Activated B cell treated with CpG ODN at 0.5 μM for 24 hours (primary cell): ENCODE data around the gene DDX42. TPM values are rescaled to one million over a fixed set of nuclear protein-coding genes. Genes with fewer than 3 reads are reported as not detected.

Experiments used
- ATAC-seq: fragments of 200-7000 bp; cut with Tn5 transposase; one replicate; pipeline ENCODE4 v1.10.0; 2021; ENCODE audit warnings: low read depth, mild to moderate bottlenecking, moderate library complexity
- CTCF ChIA-PET: fragments of 350-600 bp; sonication (Branson Sonifier 250); formaldehyde crosslinking; loops from one replicate; lab custom pipeline; 2021; ENCODE audit warnings: antibody characterized with exemption; lab: Charles Lee
- POLR2A ChIA-PET: fragments of 350-600 bp; sonication (Branson Sonifier 250); formaldehyde crosslinking; loops from one replicate; lab custom pipeline; 2021; ENCODE audit warnings: antibody characterized with exemption; lab: Charles Lee
- DNase-seq: peaks from one replicate; pipeline ENCODE4 v3.0.0; 2022
- H3K27ac Mint-ChIP-seq: one replicate; pipeline ENCODE4 v1.8.0; 2020; ENCODE audit warnings: mixed read lengths
- H3K27me3 Mint-ChIP-seq: one replicate; pipeline ENCODE4 v1.8.0; 2021; ENCODE audit warnings: mixed read lengths
- H3K36me3 Mint-ChIP-seq: one replicate; pipeline ENCODE4 v1.8.0; 2021; ENCODE audit warnings: low read depth, mixed read lengths
- H3K4me1 Mint-ChIP-seq: one replicate; pipeline ENCODE4 v1.8.0; 2021; ENCODE audit warnings: mixed read lengths
- H3K4me3 Mint-ChIP-seq: one replicate; pipeline ENCODE4 v1.8.0; 2020; ENCODE audit warnings: mild to moderate bottlenecking, mixed read lengths
- H3K9me3 Mint-ChIP-seq: one replicate; pipeline ENCODE4 v1.8.0; 2020; ENCODE audit warnings: mixed read lengths
- intact Hi-C: fragments of 100-400 bp; cut with micrococcal nuclease; formaldehyde crosslinking; loops from one replicate; pipeline ENCODE4 v1.15.1; 2024
- total RNA-seq: library from RNA; stranded (reverse); gene quantifications from 2 replicates; pipeline ENCODE4 v1.2.3, GENCODE V29; 2022
- TF ChIP-seq, protein P1 (sequence below): fragments of 200-600 bp; IDR thresholded peaks from one replicate; pipeline ENCODE4 v1.8.0; 2022; ENCODE audit warnings: antibody characterized with exemption, mild to moderate bottlenecking

The DDX42 gene
- total RNA-seq, 1 donor from 2014 or later, result 160 TPM

- TF ChIP-seq, protein P1, sequence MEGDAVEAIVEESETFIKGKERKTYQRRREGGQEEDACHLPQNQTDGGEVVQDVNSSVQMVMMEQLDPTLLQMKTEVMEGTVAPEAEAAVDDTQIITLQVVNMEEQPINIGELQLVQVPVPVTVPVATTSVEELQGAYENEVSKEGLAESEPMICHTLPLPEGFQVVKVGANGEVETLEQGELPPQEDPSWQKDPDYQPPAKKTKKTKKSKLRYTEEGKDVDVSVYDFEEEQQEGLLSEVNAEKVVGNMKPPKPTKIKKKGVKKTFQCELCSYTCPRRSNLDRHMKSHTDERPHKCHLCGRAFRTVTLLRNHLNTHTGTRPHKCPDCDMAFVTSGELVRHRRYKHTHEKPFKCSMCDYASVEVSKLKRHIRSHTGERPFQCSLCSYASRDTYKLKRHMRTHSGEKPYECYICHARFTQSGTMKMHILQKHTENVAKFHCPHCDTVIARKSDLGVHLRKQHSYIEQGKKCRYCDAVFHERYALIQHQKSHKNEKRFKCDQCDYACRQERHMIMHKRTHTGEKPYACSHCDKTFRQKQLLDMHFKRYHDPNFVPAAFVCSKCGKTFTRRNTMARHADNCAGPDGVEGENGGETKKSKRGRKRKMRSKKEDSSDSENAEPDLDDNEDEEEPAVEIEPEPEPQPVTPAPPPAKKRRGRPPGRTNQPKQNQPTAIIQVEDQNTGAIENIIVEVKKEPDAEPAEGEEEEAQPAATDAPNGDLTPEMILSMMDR, result no peak
- Mint-ChIP-seq H3K27me3 (no peaks in the 10 kb centered on the region), H3K9me3 (no peaks in the 10 kb centered on the region), H3K4me3 (no peak overlapping the region), H3K4me1 (peaks cover 56% of the 10 kb centered on the region), H3K36me3 (peaks cover 42% of the 10 kb centered on the region), H3K27ac (no peak overlapping the region)
- intact Hi-C loops, result no loop called here
- no peak for ATAC-seq
- no peak for DNase-seq
- ChIA-PET CTCF (interaction anchor here (0.9 to 1.0 kb wide), 2 partner anchors 11 to 20 kb away, joined by 3 to 5 read pairs; no protein-coding TSS in a partner anchor), POLR2A (interaction anchor here (1.6 to 8.3 kb wide), 3 partner anchors 11 to 139 kb away, joined by 8 to 112 read pairs (median 72); partner anchors contain the start of genes CCDC47, DDX42, FTSJ3 and PSMC5)
Measured at GRCh38 chr17:63837962-63838600, 64.1 kb downstream of the DDX42 start.

DNA sequence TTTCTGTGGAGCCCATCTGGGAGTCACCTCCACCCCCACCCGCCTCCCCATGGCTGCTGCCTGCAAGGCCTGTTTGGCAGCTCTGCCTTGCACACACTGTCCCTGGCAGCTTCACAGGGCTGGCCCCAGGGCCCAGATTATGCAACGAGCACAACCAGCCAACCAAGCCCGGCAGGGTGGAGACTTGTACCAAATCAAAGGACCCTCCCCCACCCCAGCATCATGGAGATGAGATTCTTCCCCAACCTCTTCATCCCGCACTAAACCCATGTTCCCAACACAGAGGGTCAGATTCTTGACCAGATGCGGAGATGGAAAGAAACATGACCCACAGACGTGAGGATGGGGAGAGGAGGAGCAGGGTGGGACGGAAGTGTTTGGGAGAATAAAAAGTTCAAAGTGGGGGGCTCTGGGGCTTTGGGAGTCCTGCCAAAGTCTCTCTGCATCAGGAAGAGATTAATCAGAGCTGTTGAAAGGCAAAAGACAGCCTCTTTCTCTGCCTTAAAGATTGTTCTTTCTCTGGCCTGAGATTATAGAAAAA, 64.7 kb downstream of the DDX42 start:
- DNase-seq, result no peak
- intact Hi-C loops, result no loop called here
- H3K4me1 Mint-ChIP-seq, result peaks cover 58% of the 10 kb centered on the region

GRCh38 chr17:63840591-63841349, 66.8 kb downstream of the DDX42 start:
- no peak for ATAC-seq
- no peaks in the 10 kb centered on the region for H3K27me3 Mint-ChIP-seq
- peak overlapping the region; percentile 94 for H3K4me3 Mint-ChIP-seq
- peak overlapping the region; percentile 87 for H3K27ac Mint-ChIP-seq
- peaks cover 51% of the 10 kb centered on the region for H3K4me1 Mint-ChIP-seq
- intact Hi-C loops, result loop anchor here (5.0 to 10.0 kb wide), 2 partner anchors 422 to 554 kb away; partner anchors contain the start of genes PECAM1 and TEX2
- H3K36me3 Mint-ChIP-seq, result peaks cover 17% of the 10 kb centered on the region
- ChIA-PET POLR2A (interaction anchor here (0.7 to 8.3 kb wide), 9 partner anchors 8 to 143 kb away, joined by 3 to 112 read pairs (median 5); partner anchors contain the start of genes CCDC47, DDX42, FTSJ3 and PSMC5), CTCF (interaction anchor here (1.4 kb wide), 1 partner anchor 12 kb away, joined by 3 read pairs; no protein-coding TSS in a partner anchor)
- no peaks in the 10 kb centered on the region for H3K9me3 Mint-ChIP-seq
- DNase-seq, result no peak
- TF ChIP-seq, protein P1, result no peak

More for the DNA sequence above, 64.7 kb downstream of the DDX42 start:
- Mint-ChIP-seq H3K27ac (peak overlapping the region; percentile 59), H3K36me3 (peaks cover 36% of the 10 kb centered on the region), H3K4me3 (no peak overlapping the region), H3K9me3 (no peaks in the 10 kb centered on the region), H3K27me3 (no peaks in the 10 kb centered on the region)
- TF ChIP-seq, protein P1, result no peak
- ChIA-PET CTCF (interaction anchor here (0.9 kb wide), 1 partner anchor 10 kb away, joined by 5 read pairs; no protein-coding TSS in a partner anchor), POLR2A (interaction anchor here (0.7 to 8.3 kb wide), 4 partner anchors 11 to 287 kb away, joined by 8 to 112 read pairs (median 44); partner anchors contain the start of genes CCDC47, DDX42, FTSJ3 and PSMC5)
- ATAC-seq, result no peak

GRCh38 chr17:63841350-63842172, 67.6 kb downstream of the DDX42 start:
- no peak for ATAC-seq
- intact Hi-C loops, result loop anchor here (1.0 to 10.0 kb wide), 5 partner anchors 289 to 821 kb away; partner anchors contain the start of genes DCAF7, ERN1, PECAM1 and SMURF2
- H3K4me3 Mint-ChIP-seq, result peak overlapping the region; percentile 94
- H3K9me3 Mint-ChIP-seq, result no peaks in the 10 kb centered on the region
- peaks cover 51% of the 10 kb centered on the region for H3K4me1 Mint-ChIP-seq
- H3K27me3 Mint-ChIP-seq, result no peaks in the 10 kb centered on the region
- TF ChIP-seq, protein P1, result no peak
- H3K27ac Mint-ChIP-seq, result peak overlapping the region; percentile 87
- peaks cover 13% of the 10 kb centered on the region for H3K36me3 Mint-ChIP-seq
- ChIA-PET POLR2A (interaction anchor here (0.9 to 8.3 kb wide), 8 partner anchors 9 to 144 kb away, joined by 3 to 112 read pairs (median 6); partner anchors contain the start of genes CCDC47, DDX42, FTSJ3 and PSMC5), CTCF (interaction anchor here (0.9 to 1.4 kb wide), 2 partner anchors 9 to 13 kb away, joined by 3 to 5 read pairs; no protein-coding TSS in a partner anchor)
- peak; percentile 25 for DNase-seq
